ENCODE data around the gene WFDC1.

DNA sequence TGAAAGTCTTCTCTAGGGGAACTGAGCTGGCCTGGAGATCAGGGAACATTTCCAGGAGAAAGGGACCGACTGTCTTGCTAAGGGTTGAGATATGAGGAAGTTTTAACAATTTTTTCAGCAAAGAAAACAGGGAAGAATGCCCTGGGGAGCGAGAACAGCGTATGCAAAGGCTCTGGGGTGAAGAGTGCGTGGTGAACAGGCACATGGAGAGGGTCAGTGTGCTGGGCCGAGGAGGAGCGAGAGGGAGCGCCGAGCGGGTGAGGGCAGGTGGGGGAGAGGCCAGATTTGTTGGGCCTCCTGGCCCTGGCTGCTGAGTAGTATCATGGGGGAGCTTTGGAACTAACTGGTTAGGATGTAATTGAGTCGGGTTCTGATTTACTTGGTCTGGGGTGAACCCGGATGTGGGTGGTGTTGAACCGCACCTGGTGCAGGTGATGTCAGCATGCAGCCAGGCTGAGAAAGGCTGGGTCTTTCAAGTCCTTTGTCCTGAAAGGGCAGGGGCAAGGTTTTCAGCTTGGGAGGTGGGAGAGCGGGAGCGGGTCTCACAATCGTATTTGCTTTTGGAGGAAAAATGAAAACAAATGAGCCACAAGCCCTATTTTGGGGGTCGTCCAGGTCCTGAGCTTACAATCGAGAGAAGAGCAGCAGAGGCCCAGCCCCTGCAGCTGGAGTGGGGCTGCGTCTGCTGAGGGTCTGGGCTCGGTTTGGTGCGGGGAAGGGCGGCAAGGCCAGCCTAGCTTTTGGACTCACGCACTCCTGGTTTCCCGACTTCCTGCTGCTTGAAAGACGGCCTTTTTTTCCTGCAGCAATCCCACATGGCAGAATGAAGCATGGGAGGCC, 11.1 kb upstream of the WFDC1 start:
- TF ChIP-seq, protein P1, sequence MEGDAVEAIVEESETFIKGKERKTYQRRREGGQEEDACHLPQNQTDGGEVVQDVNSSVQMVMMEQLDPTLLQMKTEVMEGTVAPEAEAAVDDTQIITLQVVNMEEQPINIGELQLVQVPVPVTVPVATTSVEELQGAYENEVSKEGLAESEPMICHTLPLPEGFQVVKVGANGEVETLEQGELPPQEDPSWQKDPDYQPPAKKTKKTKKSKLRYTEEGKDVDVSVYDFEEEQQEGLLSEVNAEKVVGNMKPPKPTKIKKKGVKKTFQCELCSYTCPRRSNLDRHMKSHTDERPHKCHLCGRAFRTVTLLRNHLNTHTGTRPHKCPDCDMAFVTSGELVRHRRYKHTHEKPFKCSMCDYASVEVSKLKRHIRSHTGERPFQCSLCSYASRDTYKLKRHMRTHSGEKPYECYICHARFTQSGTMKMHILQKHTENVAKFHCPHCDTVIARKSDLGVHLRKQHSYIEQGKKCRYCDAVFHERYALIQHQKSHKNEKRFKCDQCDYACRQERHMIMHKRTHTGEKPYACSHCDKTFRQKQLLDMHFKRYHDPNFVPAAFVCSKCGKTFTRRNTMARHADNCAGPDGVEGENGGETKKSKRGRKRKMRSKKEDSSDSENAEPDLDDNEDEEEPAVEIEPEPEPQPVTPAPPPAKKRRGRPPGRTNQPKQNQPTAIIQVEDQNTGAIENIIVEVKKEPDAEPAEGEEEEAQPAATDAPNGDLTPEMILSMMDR (IDR thresholded peaks at IDR 0.05; ENCODE audit: low read depth, low read length, missing input control) = no peak
- TF ChIP-seq, protein P2, sequence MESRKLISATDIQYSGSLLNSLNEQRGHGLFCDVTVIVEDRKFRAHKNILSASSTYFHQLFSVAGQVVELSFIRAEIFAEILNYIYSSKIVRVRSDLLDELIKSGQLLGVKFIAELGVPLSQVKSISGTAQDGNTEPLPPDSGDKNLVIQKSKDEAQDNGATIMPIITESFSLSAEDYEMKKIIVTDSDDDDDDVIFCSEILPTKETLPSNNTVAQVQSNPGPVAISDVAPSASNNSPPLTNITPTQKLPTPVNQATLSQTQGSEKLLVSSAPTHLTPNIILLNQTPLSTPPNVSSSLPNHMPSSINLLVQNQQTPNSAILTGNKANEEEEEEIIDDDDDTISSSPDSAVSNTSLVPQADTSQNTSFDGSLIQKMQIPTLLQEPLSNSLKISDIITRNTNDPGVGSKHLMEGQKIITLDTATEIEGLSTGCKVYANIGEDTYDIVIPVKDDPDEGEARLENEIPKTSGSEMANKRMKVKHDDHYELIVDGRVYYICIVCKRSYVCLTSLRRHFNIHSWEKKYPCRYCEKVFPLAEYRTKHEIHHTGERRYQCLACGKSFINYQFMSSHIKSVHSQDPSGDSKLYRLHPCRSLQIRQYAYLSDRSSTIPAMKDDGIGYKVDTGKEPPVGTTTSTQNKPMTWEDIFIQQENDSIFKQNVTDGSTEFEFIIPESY (IDR thresholded peaks at IDR 0.05) = no peak
- TF ChIP-seq YY1 (IDR thresholded peaks at IDR 0.05) = no peak
- no peak for TF ChIP-seq JUND (IDR thresholded peaks at IDR 0.05)
- TF ChIP-seq SP1 (IDR thresholded peaks at IDR 0.05) = no peak

Data from liver (tissue), 3 donors.